ENCODE results near the gene ADAMTS12.

Gene ADAMTS12

DNA sequence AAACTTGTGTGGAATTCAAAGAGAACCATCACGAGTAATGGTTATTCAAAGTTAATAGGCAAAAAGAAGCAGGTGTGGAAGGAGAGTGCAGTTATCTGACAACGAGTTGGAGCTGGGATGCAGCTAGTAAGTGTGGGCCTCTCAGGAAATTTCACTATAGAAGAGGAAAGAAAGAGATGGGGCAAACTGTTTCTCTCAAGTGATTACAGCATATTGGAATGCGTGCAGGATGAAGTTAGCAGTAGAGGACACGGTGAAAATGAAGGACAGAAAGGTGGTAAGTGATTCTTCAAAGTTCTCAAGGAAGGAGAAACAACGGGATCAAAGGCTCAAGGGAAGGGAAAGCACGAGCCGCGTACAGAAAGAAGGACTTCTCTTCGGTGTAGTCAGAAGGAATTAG is 84.0 kb downstream of the ADAMTS12 start:
- DNase-seq (ENCODE audit: low read depth), result no peak

DNA sequence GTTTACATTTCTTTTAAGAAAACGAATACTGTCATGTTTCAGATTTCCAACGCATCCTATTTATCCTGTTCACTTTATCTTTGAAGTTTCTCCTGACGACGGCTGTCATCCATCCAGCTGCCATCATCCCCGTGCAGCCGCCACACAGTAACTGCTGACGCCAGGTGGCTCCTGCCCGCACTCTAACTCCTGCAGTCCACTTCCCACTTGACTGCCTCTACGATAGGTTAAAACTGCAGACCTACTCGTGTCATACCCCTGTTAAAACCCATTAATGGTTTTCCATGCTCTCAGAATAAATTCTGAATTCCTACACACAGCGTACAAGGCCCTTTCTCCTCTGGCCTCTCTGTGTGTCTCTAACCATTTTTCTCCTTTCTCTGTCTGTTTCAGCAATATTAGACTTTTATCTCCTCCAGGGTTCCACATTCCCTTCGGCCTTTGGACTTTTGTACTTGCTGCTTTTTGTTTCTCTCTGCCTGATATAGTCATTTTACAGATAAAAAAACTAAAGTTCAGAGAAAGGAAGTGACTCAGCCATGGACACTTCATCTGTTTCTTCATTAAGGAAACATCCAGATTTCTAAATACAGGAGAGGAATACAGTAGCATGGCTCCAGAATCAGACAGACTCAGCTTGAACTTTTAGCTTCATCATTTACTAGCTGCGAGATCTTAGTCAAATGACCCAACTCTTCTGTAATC is 84.9 kb downstream of the ADAMTS12 start:
- no peak for DNase-seq (ENCODE audit: low read depth)

DNA sequence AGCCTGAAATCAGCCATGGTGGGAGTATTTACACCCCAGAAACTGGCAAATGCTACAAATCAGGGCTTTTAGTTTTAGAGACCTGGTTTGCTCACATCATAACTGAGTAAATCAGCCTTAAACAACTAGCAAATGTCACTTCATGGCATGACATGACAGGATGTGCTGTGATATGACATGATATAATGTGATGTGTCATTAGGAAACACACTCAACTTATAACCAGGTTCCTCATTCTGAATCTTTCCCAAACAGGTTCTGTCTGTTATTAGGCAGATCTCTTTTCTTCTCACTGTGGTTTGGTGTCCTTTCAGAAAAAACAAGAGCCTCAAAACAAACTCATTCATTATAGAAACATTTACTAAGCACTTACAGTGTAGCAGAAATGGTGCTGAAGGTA is 90.5 kb downstream of the ADAMTS12 start:
- no peak for DNase-seq (ENCODE audit: low read depth)

DNA sequence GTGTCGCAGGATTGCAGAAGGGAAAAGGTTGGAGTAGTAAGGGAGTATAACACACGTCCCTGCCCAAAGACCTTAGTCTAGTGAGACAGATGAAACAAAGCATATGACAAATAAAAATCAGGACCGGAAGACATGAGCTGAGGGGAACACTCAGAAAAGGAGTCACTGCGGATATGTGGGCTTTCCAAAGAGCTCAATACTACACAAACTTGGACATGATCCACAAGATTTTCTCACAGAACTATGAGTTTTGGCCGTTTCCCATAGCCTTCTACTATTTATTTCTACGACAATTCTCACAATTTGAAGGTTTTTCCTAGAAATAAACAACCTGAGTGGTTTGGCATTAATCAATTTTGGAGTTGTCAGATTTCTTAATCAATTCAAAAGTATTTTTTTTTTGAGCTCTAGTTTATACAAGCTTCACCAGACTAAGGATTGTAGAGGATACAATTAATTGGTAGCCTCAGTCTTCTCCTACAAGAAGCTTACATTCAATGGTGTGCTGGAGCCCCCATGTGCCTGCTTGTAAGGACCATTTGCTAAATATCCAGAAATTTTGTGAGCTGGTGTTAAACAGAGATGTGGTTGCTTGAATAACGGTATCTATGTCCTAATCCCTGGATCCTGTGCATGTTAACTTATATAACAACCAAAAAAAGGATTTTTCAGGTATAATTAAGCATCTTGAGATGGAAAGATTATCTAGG is 91.4 kb downstream of the ADAMTS12 start:
- DNase-seq (ENCODE audit: low read depth), result no peak

DNA sequence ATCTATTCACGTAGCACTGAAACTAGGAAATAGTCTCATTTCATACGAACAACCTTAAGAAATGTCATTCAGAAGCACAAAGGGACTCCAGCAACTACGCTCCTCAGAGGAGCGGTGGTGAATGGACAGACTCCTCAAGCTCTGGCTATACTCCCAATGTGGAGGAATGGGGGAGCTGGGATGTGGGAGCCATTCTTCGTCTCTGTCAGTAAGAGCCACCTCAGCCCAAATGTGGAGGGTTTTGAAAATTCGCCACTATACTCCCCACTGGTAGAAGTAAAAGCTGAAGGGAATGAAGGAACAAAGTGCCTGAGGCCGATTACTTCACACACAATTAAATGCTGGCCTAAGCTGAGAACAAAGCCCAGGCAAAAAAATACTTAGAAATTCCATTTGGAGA is 96.3 kb downstream of the ADAMTS12 start:
- DNase-seq (ENCODE audit: low read depth), result no peak

DNA sequence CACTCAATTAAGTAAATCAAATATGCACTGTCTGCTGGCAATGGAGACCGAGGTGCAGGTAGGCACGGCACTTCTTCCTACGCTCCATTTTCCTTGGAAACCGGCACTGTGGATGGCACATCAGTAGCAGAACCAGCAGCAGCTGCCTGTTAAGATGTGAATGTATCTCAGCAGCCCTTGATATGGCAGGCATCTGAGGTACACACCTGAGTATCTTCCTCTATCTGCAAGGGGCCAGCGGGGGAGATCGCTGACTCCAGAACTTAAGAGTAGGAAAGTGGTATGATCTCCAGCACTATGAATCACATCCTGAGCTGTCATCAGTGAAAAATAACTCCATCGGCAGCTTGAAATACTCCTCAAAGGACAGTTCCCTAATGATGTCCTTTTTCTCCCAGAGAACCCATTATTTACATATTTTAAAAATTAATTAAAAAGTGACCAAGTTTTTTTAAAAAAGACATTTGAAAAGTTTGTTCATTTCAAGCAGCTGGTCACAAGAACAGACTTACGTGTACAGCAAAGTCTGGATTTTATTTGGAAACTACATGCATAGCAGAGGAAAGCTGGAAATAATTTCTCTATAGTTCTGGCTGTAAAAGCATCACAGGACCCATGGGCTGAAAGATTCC is 97.1 kb downstream of the ADAMTS12 start:
- DNase-seq (ENCODE audit: low read depth), result no peak

DNA sequence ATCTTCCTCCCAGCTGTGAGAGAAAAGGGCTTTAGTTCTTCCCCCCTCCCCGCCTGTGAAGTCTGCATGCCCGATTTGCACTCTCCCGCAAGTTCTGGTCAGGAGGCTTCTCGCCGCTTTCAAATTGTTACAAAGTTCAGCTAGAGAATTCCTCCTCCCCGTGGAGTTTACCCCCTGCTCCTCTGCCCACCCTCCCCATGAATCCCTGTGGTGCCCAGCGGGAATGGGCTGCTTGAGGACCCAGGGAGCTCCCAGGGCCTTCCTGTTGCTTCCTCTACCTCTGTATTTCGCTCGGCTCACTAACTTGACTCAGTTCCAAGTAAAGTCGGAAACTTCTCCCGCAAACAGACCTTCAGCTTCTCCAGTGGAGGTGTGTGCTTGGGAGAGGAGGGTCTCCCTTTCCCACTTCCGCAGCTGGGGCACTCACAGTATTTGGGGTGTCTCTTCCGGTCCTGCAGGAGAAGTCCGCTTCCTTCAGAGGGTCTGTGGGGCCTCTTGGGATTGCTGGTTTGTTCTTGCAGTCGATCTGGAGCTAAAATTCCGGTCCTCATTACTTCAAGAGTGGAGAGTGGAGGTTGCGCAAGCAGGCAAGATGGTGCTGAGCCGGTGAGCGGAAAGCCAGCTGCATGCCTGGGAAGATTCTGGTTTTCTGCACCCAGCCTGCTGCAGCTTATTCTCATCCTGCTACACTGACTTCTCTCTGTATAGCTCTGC is 97.8 kb downstream of the ADAMTS12 start:
- DNase-seq (ENCODE audit: low read depth), result no peak

DNA sequence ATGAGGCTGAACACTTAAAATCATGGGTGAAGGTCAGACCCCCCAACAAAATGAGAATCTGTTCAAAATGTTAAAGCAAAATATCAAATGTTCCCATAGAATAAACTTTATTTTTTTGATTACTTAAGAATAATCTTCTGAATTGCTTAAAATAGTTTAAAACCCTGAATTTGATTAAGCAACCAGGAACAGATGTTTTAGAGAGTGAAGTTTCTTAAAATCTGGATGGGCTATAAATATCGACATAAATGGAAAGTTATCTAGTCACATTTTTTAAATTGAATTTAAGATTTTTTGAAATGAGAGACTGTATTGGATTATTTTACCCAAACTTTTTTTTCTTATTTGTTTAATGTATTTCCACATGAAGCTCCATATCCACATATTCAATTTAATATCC is 98.5 kb downstream of the ADAMTS12 start:
- DNase-seq (ENCODE audit: low read depth), result no peak

DNA sequence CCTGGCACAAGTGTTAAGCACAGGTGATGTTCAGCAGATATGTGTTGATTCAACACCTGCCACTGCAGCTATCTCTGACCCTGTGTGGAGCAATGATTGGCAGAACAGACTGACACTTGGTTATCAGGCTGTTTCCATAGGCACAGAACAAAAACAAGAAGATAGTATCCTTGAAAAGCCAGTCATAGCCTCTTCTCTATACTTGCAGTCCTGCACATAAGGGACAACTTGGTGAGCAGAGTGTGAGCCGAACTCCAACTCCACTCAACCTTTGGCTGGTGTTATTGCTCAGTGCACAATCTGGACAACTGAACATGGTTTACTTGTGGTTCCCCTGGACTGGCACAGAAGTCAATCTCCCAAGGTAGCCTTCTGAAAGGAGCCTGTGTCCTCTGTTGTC is 99.2 kb downstream of the ADAMTS12 start:
- DNase-seq (ENCODE audit: low read depth), result no peak

DNA sequence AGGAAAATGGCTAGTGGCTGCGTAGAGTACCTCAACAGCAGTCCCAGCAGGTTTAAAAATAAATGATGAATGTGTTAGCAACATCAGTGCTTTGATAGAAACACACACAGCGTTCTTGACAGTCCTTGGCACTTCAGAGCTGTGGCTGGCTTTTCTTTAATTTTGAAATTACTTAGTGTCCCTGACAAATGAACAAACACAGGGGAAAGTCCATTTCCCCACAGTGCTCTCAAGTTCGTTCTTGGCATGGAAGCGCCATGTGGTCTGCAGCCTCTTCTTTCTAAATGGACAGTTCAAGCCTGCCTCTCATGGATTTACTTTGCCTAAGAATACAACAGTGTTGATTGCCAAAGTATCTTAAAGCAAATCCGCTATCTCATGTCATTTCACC is 102.2 kb downstream of the ADAMTS12 start:
- no peak for DNase-seq (ENCODE audit: low read depth)

DNA sequence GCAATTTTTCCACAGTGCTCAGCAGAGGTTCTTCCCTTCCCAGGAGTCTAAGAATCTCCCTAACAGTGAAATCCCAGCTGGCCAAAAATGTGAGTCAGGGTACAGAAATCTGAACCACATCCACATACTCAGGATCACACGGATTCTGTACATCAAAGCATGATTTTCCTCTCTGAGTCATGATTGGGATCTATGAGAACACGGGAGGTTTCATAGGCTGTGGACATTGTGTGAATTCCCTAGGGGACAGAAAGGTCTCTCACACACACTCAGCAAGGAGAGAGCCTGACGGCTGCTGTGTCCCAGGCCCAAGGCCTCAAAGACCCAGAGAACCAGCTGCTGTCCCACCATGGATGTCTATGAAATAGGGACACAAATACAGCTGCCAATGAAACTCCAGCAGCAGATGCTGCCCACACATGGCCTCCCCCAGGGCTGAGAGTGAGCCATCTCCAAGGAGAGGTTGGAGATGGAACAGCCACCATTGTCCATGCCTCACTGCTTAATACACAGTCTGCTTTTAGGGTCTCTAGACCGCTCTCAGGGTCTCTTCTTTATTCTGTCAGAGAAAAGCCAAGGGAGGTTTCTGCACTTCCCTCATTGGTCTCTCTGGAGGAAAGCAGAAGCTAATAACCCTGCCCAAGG is 102.7 kb downstream of the ADAMTS12 start:
- no peak for DNase-seq (ENCODE audit: low read depth)

DNA sequence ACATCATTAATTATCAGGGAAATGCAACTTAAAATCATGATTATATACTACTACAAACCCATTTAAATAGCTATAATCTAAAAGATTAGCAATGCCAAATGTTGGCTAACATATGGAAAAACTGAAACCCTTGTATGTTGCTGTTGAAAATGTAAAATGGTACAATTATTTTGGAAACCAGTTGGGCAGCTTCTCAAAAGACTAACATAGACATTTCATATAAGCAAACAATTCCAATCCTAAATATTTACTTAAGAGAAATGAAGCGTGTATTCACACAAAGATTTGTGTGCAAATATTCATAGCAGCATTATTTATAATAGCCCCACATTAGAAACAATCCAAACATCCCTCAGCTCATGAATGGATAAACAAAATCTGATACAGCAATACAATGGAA is 106.2 kb downstream of the ADAMTS12 start:
- no peak for DNase-seq (ENCODE audit: low read depth)

DNA sequence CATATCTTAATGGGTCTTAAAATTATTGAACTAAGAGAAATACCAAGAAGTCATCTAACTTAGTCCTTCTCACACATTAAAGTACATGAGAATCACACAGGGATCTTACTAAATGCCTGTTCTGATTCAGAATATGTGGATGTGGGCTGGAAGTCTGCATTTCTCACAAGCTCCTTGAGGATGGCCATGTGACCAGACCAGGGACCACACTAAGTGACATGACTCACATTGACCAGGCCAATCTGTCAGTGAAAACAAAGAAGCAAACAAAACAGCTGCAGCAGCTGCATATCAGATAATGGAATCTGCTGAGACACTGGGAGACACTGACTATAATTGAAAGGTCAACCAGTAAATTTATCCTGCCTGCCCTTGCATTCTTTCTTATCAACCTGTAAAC is 110.5 kb downstream of the ADAMTS12 start:
- DNase-seq (ENCODE audit: low read depth), result no peak

DNA sequence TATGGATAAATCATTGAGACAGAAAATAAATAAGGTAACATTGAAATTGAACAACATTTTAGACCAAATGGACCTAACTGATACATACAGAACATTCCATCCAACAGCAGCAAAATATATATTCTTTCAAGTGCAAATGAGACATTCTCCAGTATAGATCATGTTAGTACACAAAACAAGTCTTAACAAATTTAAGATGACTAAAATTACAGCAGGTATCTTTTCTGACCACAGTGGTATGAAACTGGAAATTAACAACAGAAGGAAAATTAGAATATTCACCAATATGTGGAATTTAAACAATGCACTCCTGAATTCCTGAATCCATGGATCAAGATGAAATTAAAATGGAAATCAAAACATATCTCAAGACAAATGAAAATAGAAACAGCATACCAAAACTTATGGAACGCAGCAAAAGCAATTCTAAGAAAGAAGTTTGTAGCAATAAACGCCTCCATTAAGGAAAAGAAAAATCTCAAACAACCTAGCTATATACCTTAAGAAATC is 115.6 kb downstream of the ADAMTS12 start:
- no peak for DNase-seq (ENCODE audit: low read depth)

DNA sequence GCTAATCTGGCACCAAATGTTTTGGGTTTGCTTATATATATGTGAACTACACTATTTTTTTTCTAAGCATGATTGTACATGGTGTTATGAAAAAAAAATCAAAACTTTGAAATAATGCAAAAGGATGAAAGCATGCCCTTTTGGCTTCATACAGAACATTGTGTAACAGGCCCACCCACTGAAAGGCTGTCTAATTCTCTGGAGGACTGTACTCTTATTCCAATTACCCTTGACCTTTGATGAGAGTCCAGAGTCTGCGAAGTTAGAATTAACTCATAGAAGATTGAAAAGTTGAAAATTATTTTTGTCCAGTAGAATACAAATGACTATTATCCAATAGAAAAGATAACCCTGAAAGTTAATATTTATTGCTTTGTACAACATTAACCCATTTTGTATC is 117.4 kb downstream of the ADAMTS12 start:
- DNase-seq (ENCODE audit: low read depth), result no peak

DNA sequence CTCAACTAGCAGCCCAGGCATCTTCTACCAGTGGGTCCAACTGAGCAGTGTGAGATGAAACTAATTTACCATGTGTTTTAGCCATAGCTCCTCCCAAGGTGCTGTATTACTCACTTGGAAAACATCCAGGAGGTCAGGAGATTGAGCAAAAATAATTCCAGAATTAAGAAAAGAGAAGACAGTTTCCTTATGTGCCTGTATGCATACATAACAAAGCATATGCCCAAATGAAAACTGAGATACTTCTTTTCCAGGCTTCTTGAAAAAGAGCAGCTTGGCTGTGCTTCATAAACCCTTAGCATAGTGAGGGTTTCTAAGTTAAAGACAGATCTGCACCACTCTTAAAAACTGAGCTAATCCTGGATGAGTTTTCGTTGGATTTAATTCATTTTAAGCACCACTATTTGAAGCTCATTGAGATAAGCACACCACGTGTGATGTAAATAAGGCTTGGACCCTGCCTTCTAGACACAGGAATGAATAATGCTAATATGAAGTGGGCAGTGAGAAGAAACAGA is 119.4 kb downstream of the ADAMTS12 start:
- DNase-seq (ENCODE audit: low read depth), result no peak

DNA sequence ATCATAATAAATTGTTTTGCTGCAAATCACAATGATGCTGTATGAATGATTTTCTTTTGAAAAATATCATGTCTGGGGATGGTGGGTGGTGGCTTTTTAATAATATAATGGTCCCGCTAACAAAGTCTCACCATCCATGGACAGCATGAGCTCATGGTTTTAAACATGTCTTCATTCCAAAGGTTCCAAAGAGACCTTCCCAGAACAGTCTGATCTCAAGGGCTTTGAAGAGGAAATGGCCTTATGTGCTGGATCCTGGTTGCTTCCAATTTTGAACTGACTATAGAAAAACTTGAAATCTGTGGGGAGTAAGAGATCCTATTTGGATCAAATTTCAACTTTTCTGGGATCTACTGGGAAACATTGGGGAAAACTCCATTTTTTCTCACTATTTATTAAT is 121.8 kb downstream of the ADAMTS12 start:
- DNase-seq (ENCODE audit: low read depth), result no peak

DNA sequence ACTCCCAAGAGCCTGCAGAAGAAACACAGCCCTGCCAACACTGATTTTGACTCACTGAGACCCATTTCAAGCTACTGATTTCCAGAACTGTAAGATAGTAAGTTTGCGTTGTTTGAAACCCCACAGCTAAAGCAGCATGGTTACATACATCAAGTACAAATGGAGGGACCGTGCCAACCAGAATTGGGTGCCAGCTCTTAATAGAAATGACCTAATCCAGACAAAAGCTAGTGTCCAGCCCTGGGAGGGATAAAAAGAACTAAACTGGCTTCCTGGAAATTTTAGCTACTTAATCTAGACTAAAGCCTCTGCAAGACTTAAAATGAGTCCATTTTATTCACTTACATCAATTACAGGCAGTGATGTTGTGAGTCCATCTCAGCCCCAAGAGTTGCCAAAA is 122.6 kb downstream of the ADAMTS12 start:
- no peak for DNase-seq (ENCODE audit: low read depth)

DNA sequence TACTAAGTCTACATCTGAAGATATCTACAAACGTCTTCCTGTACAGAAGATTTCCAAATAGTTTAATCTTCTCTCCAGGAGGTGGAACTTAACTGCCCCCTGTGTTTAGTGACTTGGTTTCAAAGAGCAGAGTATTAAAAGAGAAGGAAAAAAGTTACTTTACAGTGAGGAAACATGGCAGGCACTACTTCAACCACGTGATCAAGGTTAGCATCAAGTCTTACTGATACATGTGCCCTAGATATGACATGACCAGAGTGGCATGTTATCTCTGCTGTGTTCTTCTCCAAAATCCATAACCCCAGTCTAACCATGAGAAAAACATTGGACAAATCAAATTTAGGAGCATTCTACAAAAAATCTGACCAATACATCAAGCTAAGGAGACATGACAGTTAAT is 125.8 kb downstream of the ADAMTS12 start:
- DNase-seq (ENCODE audit: low read depth), result no peak

DNA sequence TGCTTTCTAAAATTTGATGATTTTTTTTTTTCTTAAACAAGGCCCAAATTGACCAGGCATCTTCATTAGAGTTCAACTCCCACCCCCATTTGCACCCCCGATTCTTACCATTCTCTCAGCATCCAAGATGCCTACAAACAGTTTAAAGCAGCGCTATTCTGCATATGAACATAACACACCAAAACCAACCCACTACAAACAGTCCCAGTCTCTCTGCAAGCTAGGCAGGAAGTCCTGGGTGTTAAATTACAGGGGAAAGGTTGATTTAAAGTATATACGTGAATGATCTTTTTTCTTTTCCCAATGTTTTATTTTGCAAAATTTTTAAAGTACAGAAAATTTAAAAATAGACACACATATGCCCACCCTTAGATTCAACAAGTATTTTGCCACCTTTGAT is 127.0 kb downstream of the ADAMTS12 start:
- DNase-seq (ENCODE audit: low read depth), result no peak

DNA sequence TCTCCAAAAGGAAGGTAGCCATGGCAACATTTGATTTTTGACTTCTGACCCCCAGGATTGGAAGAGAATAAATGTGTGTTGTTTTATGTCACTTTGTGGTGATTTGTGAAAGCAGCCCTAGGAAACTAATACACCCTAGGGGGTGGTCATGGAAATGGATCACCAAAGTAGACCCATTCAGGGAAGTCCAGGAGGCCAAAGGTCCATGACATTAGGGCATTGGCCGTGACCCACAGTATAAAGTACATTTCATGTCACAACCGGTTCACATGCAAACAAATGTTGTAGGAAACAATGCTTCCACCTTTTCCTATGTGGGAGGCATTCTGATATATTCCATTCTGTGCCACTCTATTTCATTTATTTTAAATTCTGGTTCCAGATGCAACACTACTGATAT is 128.4 kb downstream of the ADAMTS12 start:
- no peak for DNase-seq (ENCODE audit: low read depth)

DNA sequence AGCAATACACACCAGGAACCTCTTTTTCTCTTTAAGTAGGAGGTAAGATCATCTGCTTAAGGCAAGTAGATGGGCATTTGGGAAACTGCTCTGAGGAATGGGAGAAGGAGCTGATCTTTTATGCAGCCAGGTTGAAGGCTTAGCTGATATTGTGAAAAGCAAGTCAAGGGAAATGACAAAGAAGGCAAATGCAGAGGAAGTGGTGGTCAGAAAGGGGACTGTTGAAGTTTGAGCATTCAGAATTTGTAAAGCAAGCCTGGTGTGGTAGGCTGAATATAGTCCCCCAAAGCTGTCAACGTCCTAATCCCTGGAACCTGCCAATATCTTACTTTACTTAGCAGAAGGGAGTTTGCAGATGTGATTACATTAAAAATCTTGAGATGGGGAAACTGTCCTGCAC is 128.9 kb downstream of the ADAMTS12 start:
- no peak for DNase-seq (ENCODE audit: low read depth)

Measured in activated T-cell treated with anti-CD3 and anti-CD28 coated beads for 48 hours (primary cell).